Esophagus muscularis mucosa (tissue), 4 donors: ENCODE results near the gene CD109. TPM values are rescaled to one million over a fixed set of nuclear protein-coding genes. Genes with fewer than 3 reads are reported as not detected.

ENCODE experiments used
- DNase-seq: peaks from one replicate; pipeline ENCODE4 v3.0.0-alpha.2; 2017; ENCODE audit errors: extremely low spot score
- H3K27ac ChIP-seq, 4 donors: fragments of 200-600 bp; sonication (generic); replicated peaks in 1 of 4; 1 replicate in 3 of 4; 2 replicates in 1 of 4; pipeline ENCODE4 v1.5.1; 2016 to 2019; ENCODE audit warnings: mild to moderate bottlenecking in 1 of 4
- H3K27me3 ChIP-seq, 4 donors: fragments of 200-600 bp; sonication (generic); one replicate each; pipeline versions ENCODE4 v1.5.1 to v1.6.0; 2016 to 2019
- H3K36me3 ChIP-seq, 4 donors: fragments of 200-600 bp; sonication (generic); one replicate each; pipeline ENCODE4 v1.5.1; 2016 to 2019
- H3K4me1 ChIP-seq, 4 donors: fragments of 200-600 bp; sonication (generic); one replicate each; pipeline ENCODE4 v1.5.1; 2016 to 2019
- H3K4me3 ChIP-seq, 4 donors: fragments of 200-600 bp; sonication (generic); 1 replicate in 2 of 4; 2 replicates in 2 of 4; pipeline ENCODE4 v1.5.1; 2016 to 2019; ENCODE audit warnings: mild to moderate bottlenecking in 4 of 4, moderate library complexity in 1 of 4
- H3K9me3 ChIP-seq, 4 donors: fragments of 200-600 bp; sonication (generic); 1 replicate in 3 of 4; 2 replicates in 1 of 4; pipeline ENCODE4 v1.5.1; 2016 to 2019
- EP300 ChIP-seq: sonication (generic); formaldehyde crosslinking; IDR thresholded peaks from one replicate; pipeline ENCODE4 v1.6.1; 2017; ENCODE audit warnings: antibody characterized with exemption
- POLR2A ChIP-seq: fragments of 450-650 bp; IDR thresholded peaks from one replicate; pipeline ENCODE4 v1.6.1; 2017; ENCODE audit warnings: antibody characterized with exemption, moderate library complexity, mild to moderate bottlenecking, low read depth
- POLR2AphosphoS5 ChIP-seq, 2 donors: sonication (generic); formaldehyde crosslinking; IDR thresholded peaks; one replicate each; pipeline ENCODE4 v1.6.1; 2017; ENCODE audit warnings: antibody characterized with exemption in 2 of 2
- WGBS: methylation state at CpG from one replicate; pipeline ENCODE4 v1.1.5; 2018; 5-methylcytosine and 5-hydroxymethylcytosine counted together
- intact Hi-C: fragments of 100-400 bp; cut with DNase I; formaldehyde crosslinking; loops from one replicate; pipeline ENCODE4 v1.15.1; 2023
- total RNA-seq, 4 donors: library from RNA; depleted of rRNA; stranded (reverse); fragments of >200 nt; gene quantifications; one replicate each; pipeline versions ENCODE4 v1.1.0 to v1.2.1, GENCODE V29; 2016
- TF ChIP-seq, protein P1 (sequence below), 3 experiments: fragments of 200-600 bp in 2 of 3; fragments of 450-650 bp in 1 of 3; sonication (generic) in 2 of 3; IDR thresholded peaks; one replicate each; pipeline ENCODE4 v1.5.1; 2017 to 2019; ENCODE audit warnings: antibody characterized with exemption in 3 of 3, mild to moderate bottlenecking in 2 of 3, moderate library complexity in 1 of 3

CD109 gene
- total RNA-seq, 4 donors from 2014 or later, result 12.1 to 21.4 (median 15.8) TPM

DNA sequence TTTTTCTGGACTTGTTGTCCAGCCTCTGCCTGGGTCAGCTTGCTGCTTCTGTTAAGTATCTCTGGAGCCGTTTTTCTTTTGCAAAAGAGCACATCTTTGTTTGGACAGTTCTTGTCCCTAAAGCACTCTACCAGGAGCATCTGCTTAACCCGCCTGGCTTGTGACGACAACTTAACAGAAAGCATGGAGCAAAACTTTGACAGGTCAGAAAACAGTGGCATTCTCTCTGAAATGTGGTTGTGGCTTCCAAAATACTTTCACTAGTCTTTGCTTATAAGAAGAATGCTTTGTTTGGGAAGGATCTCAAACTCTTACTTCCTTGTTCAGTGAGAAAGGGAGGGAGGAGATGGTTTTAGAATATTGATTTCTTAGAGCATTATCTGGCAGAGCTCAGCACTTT, 47.6 kb downstream of the CD109 start:
- 59% methylated on average over 3 of the region's 3 CpGs for WGBS
- Histone ChIP-seq H3K27ac (no peak overlapping the region), H3K4me3 (no peak overlapping the region), H3K9me3 (no peaks in the 10 kb centered on the region), H3K27me3 (no peaks in the 10 kb centered on the region), H3K36me3 (no peaks in the 10 kb centered on the region), H3K4me1 (peaks cover 0 to 16% (median 11%) of the 10 kb centered on the region in 4 donors)
- TF ChIP-seq POLR2A, result no peak
- TF ChIP-seq, protein P1, sequence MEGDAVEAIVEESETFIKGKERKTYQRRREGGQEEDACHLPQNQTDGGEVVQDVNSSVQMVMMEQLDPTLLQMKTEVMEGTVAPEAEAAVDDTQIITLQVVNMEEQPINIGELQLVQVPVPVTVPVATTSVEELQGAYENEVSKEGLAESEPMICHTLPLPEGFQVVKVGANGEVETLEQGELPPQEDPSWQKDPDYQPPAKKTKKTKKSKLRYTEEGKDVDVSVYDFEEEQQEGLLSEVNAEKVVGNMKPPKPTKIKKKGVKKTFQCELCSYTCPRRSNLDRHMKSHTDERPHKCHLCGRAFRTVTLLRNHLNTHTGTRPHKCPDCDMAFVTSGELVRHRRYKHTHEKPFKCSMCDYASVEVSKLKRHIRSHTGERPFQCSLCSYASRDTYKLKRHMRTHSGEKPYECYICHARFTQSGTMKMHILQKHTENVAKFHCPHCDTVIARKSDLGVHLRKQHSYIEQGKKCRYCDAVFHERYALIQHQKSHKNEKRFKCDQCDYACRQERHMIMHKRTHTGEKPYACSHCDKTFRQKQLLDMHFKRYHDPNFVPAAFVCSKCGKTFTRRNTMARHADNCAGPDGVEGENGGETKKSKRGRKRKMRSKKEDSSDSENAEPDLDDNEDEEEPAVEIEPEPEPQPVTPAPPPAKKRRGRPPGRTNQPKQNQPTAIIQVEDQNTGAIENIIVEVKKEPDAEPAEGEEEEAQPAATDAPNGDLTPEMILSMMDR (IDR thresholded peaks at IDR 0.05), result no peak
- no peak for TF ChIP-seq POLR2AphosphoS5 (IDR thresholded peaks at IDR 0.05)
- TF ChIP-seq EP300, result no peak
- DNase-seq, result no peak
- intact Hi-C loops, result loop anchor here (5.0 kb wide), 1 partner anchor 1469 kb away; no protein-coding TSS in a partner anchor

DNA sequence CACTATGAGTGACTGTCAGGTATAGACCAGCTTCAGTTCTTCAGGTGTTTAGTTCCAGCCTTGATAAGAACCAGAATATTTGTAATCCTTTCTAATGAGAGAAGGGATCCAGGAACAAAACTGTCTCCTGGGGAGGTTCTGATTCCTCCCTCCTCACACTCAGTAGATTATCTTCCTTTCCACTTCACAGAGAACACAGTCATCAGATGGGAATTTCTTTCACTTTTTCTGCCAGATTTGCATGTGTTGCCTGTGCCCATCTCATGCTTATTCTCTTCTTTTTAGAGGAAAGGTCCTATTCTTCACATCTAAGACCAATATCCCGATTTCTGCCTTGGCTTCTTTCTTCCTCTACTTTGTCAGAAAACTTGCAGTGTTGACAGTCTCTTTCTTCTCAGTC, 50.8 kb downstream of the CD109 start:
- Histone ChIP-seq H3K27me3 (no peaks in the 10 kb centered on the region), H3K4me1 (peaks cover 0 to 15% (median 6%) of the 10 kb centered on the region in 4 donors), H3K36me3 (no peaks in the 10 kb centered on the region), H3K9me3 (no peaks in the 10 kb centered on the region), H3K27ac (no peak overlapping the region), H3K4me3 (no peak overlapping the region)
- intact Hi-C loops, result no loop called here
- no peak for TF ChIP-seq POLR2AphosphoS5 (IDR thresholded peaks at IDR 0.05)
- no peak for TF ChIP-seq POLR2A
- TF ChIP-seq, protein P1 (IDR thresholded peaks at IDR 0.05), result no peak
- TF ChIP-seq EP300, result no peak
- WGBS, result 91% methylated on average over 1 of the region's 1 CpG
- DNase-seq, result no peak

DNA sequence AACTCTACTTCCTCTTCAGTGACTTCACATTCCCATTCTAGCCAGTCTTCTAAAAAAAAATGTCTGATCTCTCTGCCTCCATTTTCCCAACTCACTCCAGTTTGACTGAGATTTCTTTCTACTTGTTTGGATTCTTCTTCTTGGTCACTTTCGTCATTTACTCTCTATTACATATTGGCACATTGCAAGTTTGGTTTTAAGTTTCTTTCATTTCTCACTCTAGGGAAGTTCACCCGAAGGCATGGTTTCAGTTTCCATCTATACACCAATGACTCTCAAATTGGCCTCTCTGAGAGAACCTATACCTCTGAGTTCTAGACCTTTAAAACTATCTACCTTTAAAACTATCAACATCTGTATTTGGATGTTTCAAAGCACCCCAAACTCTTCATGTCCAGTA, 51.3 kb downstream of the CD109 start:
- no peak for TF ChIP-seq EP300
- TF ChIP-seq POLR2A, result no peak
- no peak for TF ChIP-seq POLR2AphosphoS5 (IDR thresholded peaks at IDR 0.05)
- TF ChIP-seq, protein P1 (IDR thresholded peaks at IDR 0.05), result no peak
- no peak overlapping the region for H3K27ac ChIP-seq
- DNase-seq, result no peak
- 77% methylated on average over 2 of the region's 2 CpGs for WGBS
- no peaks in the 10 kb centered on the region for H3K27me3 ChIP-seq
- no peaks in the 10 kb centered on the region for H3K36me3 ChIP-seq
- intact Hi-C loops, result no loop called here
- no peaks in the 10 kb centered on the region for H3K9me3 ChIP-seq
- peaks cover 0 to 20% (median 8%) of the 10 kb centered on the region in 4 donors for H3K4me1 ChIP-seq
- no peak overlapping the region for H3K4me3 ChIP-seq

DNA sequence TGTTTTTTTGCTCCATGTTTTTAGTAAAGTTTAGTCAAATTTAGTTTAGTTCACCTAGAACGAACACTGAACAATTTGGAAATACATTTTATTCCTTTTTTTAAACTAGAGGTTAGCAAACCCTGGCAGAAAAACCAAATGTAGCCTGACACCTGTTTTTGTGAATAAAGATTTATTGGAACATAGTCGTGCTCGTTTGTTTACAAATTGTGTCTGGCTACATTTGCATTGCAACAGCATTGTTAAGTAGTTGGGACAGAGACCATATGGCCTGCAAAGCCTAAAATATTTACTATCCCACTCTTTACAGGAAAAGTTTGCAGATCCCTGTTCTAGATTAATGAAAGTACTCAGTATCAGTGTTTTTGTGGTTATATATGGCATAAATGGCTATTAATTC, 56.9 kb downstream of the CD109 start:
- no peaks in the 10 kb centered on the region for H3K27me3 ChIP-seq
- no peak overlapping the region for H3K27ac ChIP-seq
- H3K36me3 ChIP-seq, result no peaks in the 10 kb centered on the region
- no peak overlapping the region for H3K4me3 ChIP-seq
- H3K4me1 ChIP-seq, result peaks cover 0 to 12% (median 2%) of the 10 kb centered on the region in 4 donors
- TF ChIP-seq POLR2AphosphoS5 (IDR thresholded peaks at IDR 0.05), result no peak
- TF ChIP-seq, protein P1 (IDR thresholded peaks at IDR 0.05), result no peak
- TF ChIP-seq POLR2A, result no peak
- no peak for TF ChIP-seq EP300
- 54% methylated on average over 3 of the region's 3 CpGs for WGBS
- intact Hi-C loops, result no loop called here
- H3K9me3 ChIP-seq, result no peaks in the 10 kb centered on the region
- no peak for DNase-seq

DNA sequence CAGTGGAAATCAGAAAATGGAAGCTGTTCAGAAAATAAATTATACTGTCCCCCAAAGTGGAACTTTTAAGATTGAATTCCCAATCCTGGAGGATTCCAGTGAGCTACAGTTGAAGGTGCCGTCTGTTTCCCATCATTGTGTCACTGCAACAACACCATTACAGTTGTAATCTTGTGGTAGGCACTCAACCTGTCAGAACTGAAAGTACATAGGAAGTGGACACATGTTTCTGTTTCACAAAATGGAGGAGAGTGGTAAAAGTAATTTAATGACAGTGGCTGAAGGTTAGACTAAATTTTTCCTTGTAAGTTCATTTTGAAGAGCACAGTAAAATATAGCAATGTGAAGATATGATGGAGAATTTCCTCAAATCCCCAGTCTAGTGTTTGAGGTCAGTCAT, 70.0 kb downstream of the CD109 start:
- 100% methylated on average over 1 of the region's 1 CpG for WGBS

More for the DNA sequence above, 70.0 kb downstream of the CD109 start:
- H3K4me1 ChIP-seq, result no peaks in the 10 kb centered on the region
- no peak for DNase-seq
- H3K4me3 ChIP-seq, result no peak overlapping the region
- intact Hi-C loops, result no loop called here
- peaks cover 0 to 25% (median 4%) of the 10 kb centered on the region in 4 donors for H3K36me3 ChIP-seq
- no peak overlapping the region for H3K27ac ChIP-seq
- no peaks in the 10 kb centered on the region for H3K9me3 ChIP-seq
- H3K27me3 ChIP-seq, result no peaks in the 10 kb centered on the region
- no peak for TF ChIP-seq POLR2AphosphoS5 (IDR thresholded peaks at IDR 0.05)
- no peak for TF ChIP-seq POLR2A
- TF ChIP-seq, protein P1 (IDR thresholded peaks at IDR 0.05), result no peak
- no peak for TF ChIP-seq EP300
